Fibroblast of lung (primary cell): Measurements from ENCODE around the gene MUS81.

Experiments used
- EZH2 ChIP-seq: IDR thresholded peaks from 2 replicates; pipeline ENCODE4 v1.5.1; 2012; ENCODE audit warnings: low read length, control low read depth, mild to moderate bottlenecking; ENCODE audit errors: missing control alignments
- TF ChIP-seq, protein P1 (sequence below), 2 donors: IDR thresholded peaks in 1 of 2; conservative IDR thresholded peaks in 1 of 2; 1 replicate in 1 of 2; 2 replicates in 1 of 2; pipeline ENCODE4 v1.5.1; 2011 to 2012; ENCODE audit warnings: low read length in 2 of 2, control low read depth in 1 of 2, inconsistent platforms in 1 of 2, low read depth in 1 of 2, mild to moderate bottlenecking in 1 of 2

DNA sequence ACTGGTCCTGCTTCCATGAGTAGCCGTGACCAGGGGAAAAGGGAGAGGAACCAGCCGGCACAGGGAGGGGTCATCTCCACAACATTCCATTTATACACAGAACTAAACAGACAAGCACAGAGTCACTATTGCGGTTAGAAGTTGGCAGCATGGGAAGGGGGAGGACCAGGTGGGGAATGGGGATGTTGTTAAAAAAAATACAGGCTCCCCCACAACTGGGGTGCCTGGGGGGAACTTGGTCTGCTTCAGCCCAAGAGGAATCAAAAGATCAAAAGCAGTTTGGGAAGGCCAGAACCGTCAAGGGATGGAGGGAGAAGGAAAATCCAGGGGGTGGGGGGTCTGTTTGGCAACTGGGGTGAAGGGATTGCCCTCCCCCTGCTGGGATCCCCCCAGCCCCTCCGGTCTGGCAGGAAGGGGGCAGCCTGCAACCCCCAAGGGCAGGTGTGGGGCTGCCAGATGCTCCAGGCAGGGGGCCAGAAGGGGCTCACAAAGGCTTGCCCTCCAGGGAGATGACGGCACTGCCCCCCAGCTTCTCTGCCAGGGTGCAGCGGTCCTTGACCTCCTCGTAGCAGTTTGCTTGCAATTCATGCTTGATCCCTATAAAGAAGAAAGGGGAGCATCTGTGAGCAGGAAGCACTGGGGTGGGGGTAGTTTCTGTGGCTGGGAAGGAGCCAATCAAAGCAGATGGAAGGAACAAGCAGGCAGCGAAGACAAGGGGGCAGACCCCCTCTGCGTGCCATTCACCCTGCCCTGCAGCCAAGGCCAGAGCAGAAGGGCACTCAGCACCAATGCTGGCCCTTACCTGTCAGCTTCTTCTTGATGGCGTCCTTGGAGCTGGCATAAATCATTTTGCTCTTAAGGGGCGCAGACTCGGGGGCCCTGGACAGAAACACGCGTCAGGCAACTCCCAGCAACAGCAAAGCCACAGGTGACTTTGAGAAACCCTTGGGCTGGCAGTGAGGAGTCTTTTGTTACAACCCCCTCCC is 5.1 kb upstream of the MUS81 start:
- no peak for TF ChIP-seq EZH2
- TF ChIP-seq, protein P1, sequence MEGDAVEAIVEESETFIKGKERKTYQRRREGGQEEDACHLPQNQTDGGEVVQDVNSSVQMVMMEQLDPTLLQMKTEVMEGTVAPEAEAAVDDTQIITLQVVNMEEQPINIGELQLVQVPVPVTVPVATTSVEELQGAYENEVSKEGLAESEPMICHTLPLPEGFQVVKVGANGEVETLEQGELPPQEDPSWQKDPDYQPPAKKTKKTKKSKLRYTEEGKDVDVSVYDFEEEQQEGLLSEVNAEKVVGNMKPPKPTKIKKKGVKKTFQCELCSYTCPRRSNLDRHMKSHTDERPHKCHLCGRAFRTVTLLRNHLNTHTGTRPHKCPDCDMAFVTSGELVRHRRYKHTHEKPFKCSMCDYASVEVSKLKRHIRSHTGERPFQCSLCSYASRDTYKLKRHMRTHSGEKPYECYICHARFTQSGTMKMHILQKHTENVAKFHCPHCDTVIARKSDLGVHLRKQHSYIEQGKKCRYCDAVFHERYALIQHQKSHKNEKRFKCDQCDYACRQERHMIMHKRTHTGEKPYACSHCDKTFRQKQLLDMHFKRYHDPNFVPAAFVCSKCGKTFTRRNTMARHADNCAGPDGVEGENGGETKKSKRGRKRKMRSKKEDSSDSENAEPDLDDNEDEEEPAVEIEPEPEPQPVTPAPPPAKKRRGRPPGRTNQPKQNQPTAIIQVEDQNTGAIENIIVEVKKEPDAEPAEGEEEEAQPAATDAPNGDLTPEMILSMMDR (conservative IDR thresholded peaks at IDR 0.05 in 1 of 2, IDR thresholded peaks at IDR 0.05 in 1 of 2; ENCODE audit: low read depth in 1 of 2, low read length in 2 of 2) = no peak
